T-helper 2 cell treated with Interferon-gamma antibody and Interleukin-4, amounts not matched to agents 5 μg/mL and 100 μg/mL, for 36 hours (primary cell): ENCODE measurements around the gene MED15.
"Not testable (repeated sequence)": the region's sequence is repeated elsewhere in the genome, so short reads cannot be mapped to it uniquely, and the experiment has no call there.

Source experiments
- DNase-seq: peaks from one replicate; pipeline ENCODE4 v3.0.0; 2021; ENCODE audit warnings: low spot score
- H3K27ac Mint-ChIP-seq: one replicate; pipeline ENCODE4 v1.8.0; 2021; ENCODE audit warnings: mild to moderate bottlenecking, mixed read lengths
- H3K27me3 Mint-ChIP-seq: one replicate; pipeline ENCODE4 v1.8.0; 2021; ENCODE audit warnings: low read depth, mixed read lengths
- H3K36me3 Mint-ChIP-seq: one replicate; pipeline ENCODE4 v1.8.0; 2021; ENCODE audit warnings: low read depth, mixed read lengths
- H3K4me1 Mint-ChIP-seq: one replicate; pipeline ENCODE4 v1.8.0; 2021; ENCODE audit warnings: low read depth, mixed read lengths
- H3K4me3 Mint-ChIP-seq: one replicate; pipeline ENCODE4 v1.8.0; 2022; ENCODE audit warnings: mild to moderate bottlenecking, moderate library complexity, mixed read lengths
- H3K9me3 Mint-ChIP-seq: one replicate; pipeline ENCODE4 v1.8.0; 2021; ENCODE audit warnings: mixed read lengths

The MED15 gene

GRCh38 chr22:20613301-20613700 is 105.9 kb downstream of the MED15 start:
- no peaks in the 10 kb centered on the region for H3K36me3 Mint-ChIP-seq
- H3K27ac Mint-ChIP-seq, result no peak overlapping the region
- H3K4me3 Mint-ChIP-seq, result no peak overlapping the region
- H3K4me1 Mint-ChIP-seq, result no peaks in the 10 kb centered on the region
- no peaks in the 10 kb centered on the region for H3K9me3 Mint-ChIP-seq
- no peak for DNase-seq
- peaks cover 4% of the 10 kb centered on the region for H3K27me3 Mint-ChIP-seq

GRCh38 chr22:20615021-20615420 is 107.6 kb downstream of the MED15 start:
- no peak for DNase-seq
- H3K4me3 Mint-ChIP-seq, result no peak overlapping the region
- H3K9me3 Mint-ChIP-seq, result no peaks in the 10 kb centered on the region
- H3K27ac Mint-ChIP-seq, result no peak overlapping the region
- H3K36me3 Mint-ChIP-seq, result no peaks in the 10 kb centered on the region
- H3K27me3 Mint-ChIP-seq, result peaks cover 6% of the 10 kb centered on the region
- H3K4me1 Mint-ChIP-seq, result no peaks in the 10 kb centered on the region

- Mint-ChIP-seq H3K4me1 (no peaks in the 10 kb centered on the region), H3K4me3 (no peak overlapping the region), H3K27ac (no peak overlapping the region)
Measured at GRCh38 chr22:20615533-20616450, 108.4 kb downstream of the MED15 start.

GRCh38 chr22:20616451-20617043 is 109.1 kb downstream of the MED15 start:
- Mint-ChIP-seq H3K4me1 (no peaks in the 10 kb centered on the region), H3K27ac (no peak overlapping the region), H3K4me3 (no peak overlapping the region), H3K9me3 (no peaks in the 10 kb centered on the region), H3K36me3 (no peaks in the 10 kb centered on the region), H3K27me3 (peaks cover 7% of the 10 kb centered on the region)
- DNase-seq, result no peak

More at GRCh38 chr22:20615533-20616450, 108.4 kb downstream of the MED15 start:
- H3K9me3 Mint-ChIP-seq, result no peaks in the 10 kb centered on the region
- peaks cover 6% of the 10 kb centered on the region for H3K27me3 Mint-ChIP-seq
- H3K36me3 Mint-ChIP-seq, result no peaks in the 10 kb centered on the region
- no peak for DNase-seq

- Mint-ChIP-seq H3K4me3 (no peak overlapping the region), H3K27me3 (peaks cover 4% of the 10 kb centered on the region), H3K4me1 (no peaks in the 10 kb centered on the region), H3K36me3 (no peaks in the 10 kb centered on the region), H3K27ac (no peak overlapping the region), H3K9me3 (no peaks in the 10 kb centered on the region)
- no peak for DNase-seq
Measured at GRCh38 chr22:20618488-20618887, 111.1 kb downstream of the MED15 start.

- H3K27ac Mint-ChIP-seq, result no peak overlapping the region
Measured at GRCh38 chr22:20619045-20619892, 111.9 kb downstream of the MED15 start.

GRCh38 chr22:20619893-20620194 is 112.4 kb downstream of the MED15 start:
- not testable (repeated sequence) for DNase-seq, H3K27ac Mint-ChIP-seq, H3K36me3 Mint-ChIP-seq, H3K4me1 Mint-ChIP-seq, H3K9me3 Mint-ChIP-seq, H3K27me3 Mint-ChIP-seq, H3K4me3 Mint-ChIP-seq

More at GRCh38 chr22:20619045-20619892, 111.9 kb downstream of the MED15 start:
- DNase-seq, result no peak
- Mint-ChIP-seq H3K9me3 (no peaks in the 10 kb centered on the region), H3K4me1 (peaks cover 2% of the 10 kb centered on the region), H3K4me3 (no peak overlapping the region), H3K36me3 (no peaks in the 10 kb centered on the region), H3K27me3 (peaks cover 4% of the 10 kb centered on the region)

DNA sequence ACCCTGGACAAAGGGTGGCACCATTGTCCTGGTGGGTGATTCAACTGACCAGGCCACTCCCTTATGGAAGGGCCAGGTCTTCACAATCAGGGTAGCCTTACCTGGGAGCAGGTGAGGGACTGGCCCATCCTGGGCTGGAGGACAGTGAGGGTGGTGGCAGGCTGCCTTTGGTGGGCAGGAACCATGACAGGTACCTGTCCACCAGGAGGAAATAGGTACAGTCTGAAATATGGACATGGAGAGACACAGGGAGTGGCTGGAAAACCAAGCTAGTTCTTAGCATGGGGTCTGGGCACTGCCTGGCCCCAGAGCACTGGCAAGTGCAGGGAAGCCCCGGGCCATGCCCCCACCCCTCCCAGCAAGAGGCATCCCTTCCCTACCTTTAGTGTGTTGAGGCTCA is 113.8 kb downstream of the MED15 start:
- peaks cover 5% of the 10 kb centered on the region for H3K4me1 Mint-ChIP-seq
- H3K36me3 Mint-ChIP-seq, result no peaks in the 10 kb centered on the region
- no peak for DNase-seq
- H3K27ac Mint-ChIP-seq, result no peak overlapping the region
- peaks cover 10% of the 10 kb centered on the region for H3K27me3 Mint-ChIP-seq
- H3K9me3 Mint-ChIP-seq, result no peaks in the 10 kb centered on the region
- no peak overlapping the region for H3K4me3 Mint-ChIP-seq

- no peak overlapping the region for H3K4me3 Mint-ChIP-seq
- H3K27ac Mint-ChIP-seq, result no peak overlapping the region
- DNase-seq, result no peak
- peaks cover 16% of the 10 kb centered on the region for H3K27me3 Mint-ChIP-seq
- H3K9me3 Mint-ChIP-seq, result no peaks in the 10 kb centered on the region
- no peaks in the 10 kb centered on the region for H3K36me3 Mint-ChIP-seq
- H3K4me1 Mint-ChIP-seq, result peaks cover 5% of the 10 kb centered on the region
Measured at GRCh38 chr22:20622650-20623339, 115.4 kb downstream of the MED15 start.

- Mint-ChIP-seq H3K27me3 (peaks cover 14% of the 10 kb centered on the region), H3K27ac (peak overlapping the region; percentile 15), H3K4me1 (peaks cover 5% of the 10 kb centered on the region), H3K4me3 (peak overlapping the region; percentile 12), H3K9me3 (no peaks in the 10 kb centered on the region), H3K36me3 (no peaks in the 10 kb centered on the region)
- DNase-seq, result peak; percentile 77
Measured at GRCh38 chr22:20624161-20624616, 116.8 kb downstream of the MED15 start.

GRCh38 chr22:20625270-20625669 is 117.9 kb downstream of the MED15 start:
- H3K36me3 Mint-ChIP-seq, result no peaks in the 10 kb centered on the region
- H3K9me3 Mint-ChIP-seq, result no peaks in the 10 kb centered on the region
- H3K4me3 Mint-ChIP-seq, result no peak overlapping the region
- H3K27me3 Mint-ChIP-seq, result peaks cover 14% of the 10 kb centered on the region
- H3K4me1 Mint-ChIP-seq, result peaks cover 5% of the 10 kb centered on the region
- H3K27ac Mint-ChIP-seq, result no peak overlapping the region
- DNase-seq, result no peak

- no peak overlapping the region for H3K4me3 Mint-ChIP-seq
- peaks cover 13% of the 10 kb centered on the region for H3K27me3 Mint-ChIP-seq
- no peaks in the 10 kb centered on the region for H3K36me3 Mint-ChIP-seq
- peaks cover 5% of the 10 kb centered on the region for H3K4me1 Mint-ChIP-seq
- DNase-seq, result no peak
- no peak overlapping the region for H3K27ac Mint-ChIP-seq
- no peaks in the 10 kb centered on the region for H3K9me3 Mint-ChIP-seq
Measured at GRCh38 chr22:20626811-20627210, 119.4 kb downstream of the MED15 start.

- H3K4me1 Mint-ChIP-seq, result peaks cover 5% of the 10 kb centered on the region
- H3K4me3 Mint-ChIP-seq, result no peak overlapping the region
- DNase-seq, result no peak
- H3K27me3 Mint-ChIP-seq, result peaks cover 13% of the 10 kb centered on the region
- no peaks in the 10 kb centered on the region for H3K36me3 Mint-ChIP-seq
- no peaks in the 10 kb centered on the region for H3K9me3 Mint-ChIP-seq
- no peak overlapping the region for H3K27ac Mint-ChIP-seq
Measured at GRCh38 chr22:20627432-20627831, 120.0 kb downstream of the MED15 start.
